ENCODE data around the gene RBFOX2.
"Not testable (repeated sequence)": the region's sequence is repeated elsewhere in the genome, so short reads cannot be mapped to it uniquely, and the experiment has no call there.

The RBFOX2 gene

DNA sequence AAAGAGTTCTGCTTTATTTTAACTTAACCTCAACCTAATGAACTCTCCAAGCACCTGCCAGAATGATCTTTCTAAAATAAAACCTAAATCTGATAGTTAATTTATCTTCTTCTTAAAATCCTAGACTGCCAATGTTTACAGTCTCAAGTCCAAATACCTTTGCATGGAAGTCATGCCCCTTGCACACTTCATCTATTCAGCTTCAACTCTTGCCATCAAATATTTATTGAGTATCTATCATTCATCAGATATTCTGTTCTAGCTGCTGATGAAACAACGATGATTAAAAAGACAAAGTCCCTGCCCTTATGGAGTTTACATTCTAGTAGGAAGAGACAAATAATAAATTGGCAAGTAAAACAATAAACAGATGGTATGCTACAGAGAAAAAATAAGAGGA is 209.2 kb downstream of the RBFOX2 start:
- DNase-seq (ENCODE audit: low read depth) = no peak

- DNase-seq (ENCODE audit: low read depth) = no peak
Observed at GRCh38 chr22:35818897-35819296, 209.7 kb downstream of the RBFOX2 start.

GRCh38 chr22:35812600-35812999 is 216.0 kb downstream of the RBFOX2 start:
- no peak for DNase-seq (ENCODE audit: low read depth)

GRCh38 chr22:35811670-35812069 is 217.0 kb downstream of the RBFOX2 start:
- no peak for DNase-seq (ENCODE audit: low read depth)

GRCh38 chr22:35809816-35810215 is 218.8 kb downstream of the RBFOX2 start:
- no peak for DNase-seq (ENCODE audit: low read depth)

DNA sequence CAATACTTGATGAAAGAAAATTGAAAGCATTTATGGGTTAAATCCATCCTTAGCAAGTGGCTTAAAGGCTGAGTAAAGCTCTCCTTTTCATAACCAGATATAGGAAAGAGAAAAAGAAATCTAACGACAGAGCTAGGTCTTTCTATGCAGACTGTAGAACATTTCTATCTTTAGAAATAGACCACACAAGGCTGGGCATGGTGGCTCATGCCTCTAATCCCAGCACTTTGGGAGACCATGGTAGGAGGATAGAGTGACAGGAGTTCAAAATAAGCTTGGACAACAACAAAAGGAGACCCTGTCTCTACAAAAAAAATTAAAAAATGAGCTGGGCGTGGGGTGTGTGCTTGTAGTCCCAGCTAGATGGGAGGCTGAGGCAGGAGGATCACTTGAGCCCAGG is 220.2 kb downstream of the RBFOX2 start:
- DNase-seq (ENCODE audit: low read depth) = no peak

- not testable (repeated sequence) for DNase-seq (ENCODE audit: low read depth)
Observed at GRCh38 chr22:35806668-35807067, 222.0 kb downstream of the RBFOX2 start.

GRCh38 chr22:35805466-35805865 is 223.2 kb downstream of the RBFOX2 start:
- no peak for DNase-seq (ENCODE audit: low read depth)

GRCh38 chr22:35804421-35804820 is 224.2 kb downstream of the RBFOX2 start:
- no peak for DNase-seq (ENCODE audit: low read depth)

GRCh38 chr22:35802885-35803284 is 225.7 kb downstream of the RBFOX2 start:
- no peak for DNase-seq (ENCODE audit: low read depth)

DNA sequence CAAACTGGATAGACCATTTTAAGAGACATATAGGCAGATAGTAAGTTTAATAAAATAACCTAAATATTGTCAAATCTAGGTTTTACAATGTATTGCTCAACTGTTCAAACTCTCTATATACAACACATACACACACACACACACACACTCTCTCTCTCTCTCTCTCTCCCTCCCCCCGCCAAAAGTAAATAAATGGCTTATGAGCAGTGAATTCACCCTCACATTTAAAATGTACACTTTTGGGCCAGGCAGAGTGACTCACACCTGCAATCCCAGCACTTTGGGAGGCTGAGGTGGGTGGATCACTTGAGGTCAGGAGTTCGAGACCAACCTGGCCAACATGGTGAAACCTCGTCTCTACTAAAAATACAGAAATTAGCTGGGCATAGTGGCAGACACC is 227.3 kb downstream of the RBFOX2 start:
- DNase-seq (ENCODE audit: low read depth) = not testable (repeated sequence)

DNA sequence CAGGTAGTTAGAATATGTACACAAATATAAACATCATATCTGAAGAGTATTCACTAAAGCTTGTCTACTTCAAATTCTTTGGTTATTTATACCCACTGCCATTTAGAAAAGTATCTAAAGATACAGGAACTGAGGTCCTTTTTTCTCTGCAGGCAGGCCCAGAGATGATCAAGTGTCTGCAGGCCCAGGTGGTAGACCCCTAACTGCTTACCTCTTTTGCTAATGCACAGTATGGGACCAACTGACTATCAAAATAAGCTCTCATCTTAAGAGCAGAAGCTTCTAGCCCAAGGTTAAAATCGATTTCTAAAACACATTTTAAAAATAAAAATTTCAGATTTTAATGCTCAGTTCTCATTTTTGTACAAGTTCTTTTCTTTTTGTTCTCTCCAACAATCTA is 229.5 kb downstream of the RBFOX2 start:
- no peak for DNase-seq (ENCODE audit: low read depth)

- no peak for DNase-seq (ENCODE audit: low read depth)
Observed at GRCh38 chr22:35797411-35797810, 231.2 kb downstream of the RBFOX2 start.

GRCh38 chr22:35795476-35795875 is 233.1 kb downstream of the RBFOX2 start:
- no peak for DNase-seq (ENCODE audit: low read depth)

DNA sequence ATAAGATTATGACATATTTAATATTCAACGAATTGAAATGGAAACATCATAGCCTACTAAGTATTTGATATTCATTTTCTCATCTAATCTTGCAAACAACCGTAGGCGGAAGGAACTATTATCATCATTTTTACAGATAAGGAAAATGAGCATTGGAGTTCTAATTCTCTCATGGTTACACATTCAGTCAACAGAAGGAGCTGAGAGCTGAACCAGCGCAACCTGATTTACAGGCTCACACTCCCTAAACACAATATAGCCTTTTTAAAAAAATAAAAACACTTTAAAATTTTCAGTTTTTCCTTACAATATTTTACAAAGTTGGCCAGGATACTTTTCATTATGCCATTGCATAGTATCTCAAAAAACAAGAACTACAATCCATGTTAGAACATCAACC is 236.1 kb downstream of the RBFOX2 start:
- no peak for DNase-seq (ENCODE audit: low read depth)

DNA sequence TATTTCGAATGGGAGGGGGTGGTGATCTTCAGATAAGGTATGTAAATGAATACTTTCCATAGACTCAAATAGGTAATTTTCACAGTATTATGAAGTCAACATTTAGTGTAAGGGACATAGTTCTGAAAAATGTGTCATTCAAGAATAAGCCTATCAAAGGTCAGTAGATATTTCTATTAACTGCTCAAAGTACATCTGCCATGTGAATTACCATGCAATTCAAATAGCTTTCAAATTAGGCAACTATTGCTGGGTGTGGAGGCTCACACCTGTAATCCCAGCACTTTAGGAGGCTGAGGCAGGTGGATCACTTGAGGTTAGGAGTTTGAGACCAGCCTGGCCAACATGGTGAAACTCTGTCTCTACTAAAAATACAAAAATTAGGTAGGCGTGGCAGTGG is 236.8 kb downstream of the RBFOX2 start:
- DNase-seq (ENCODE audit: low read depth) = not testable (repeated sequence)

DNA sequence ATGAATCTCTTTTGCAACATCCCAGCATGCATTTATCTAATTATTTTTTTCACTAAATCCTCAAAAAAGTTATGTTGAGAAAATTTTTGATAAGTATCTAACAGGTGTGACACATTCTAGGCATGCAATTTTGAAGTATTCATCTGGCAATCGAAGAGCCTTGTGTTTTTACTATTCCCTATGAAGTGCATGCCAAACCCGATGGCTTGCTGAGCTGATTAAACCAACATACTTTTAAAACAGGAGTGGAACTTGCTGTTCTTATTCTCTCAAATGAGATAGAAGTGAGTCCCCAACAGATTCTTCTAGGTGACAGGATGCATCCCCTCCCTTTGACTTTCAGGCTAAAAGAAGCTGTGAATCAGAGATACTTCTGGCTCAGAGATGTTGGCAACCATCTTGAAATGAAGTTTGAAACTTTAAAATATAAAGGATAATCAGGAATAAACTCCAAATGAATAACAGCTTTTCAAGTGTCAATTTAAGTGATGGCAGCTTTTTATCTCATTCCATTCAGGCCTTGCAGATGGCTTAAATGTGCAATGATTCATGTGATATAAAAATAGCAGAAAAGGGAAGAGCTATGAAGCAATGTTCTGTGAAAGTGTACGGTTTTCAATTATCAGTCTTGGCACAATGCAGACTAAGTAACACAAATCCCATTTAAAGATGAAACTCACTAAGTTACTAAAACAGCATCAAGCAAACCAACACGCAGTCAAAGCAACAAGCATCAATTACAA is 243.3 kb downstream of the RBFOX2 start:
- DNase-seq (ENCODE audit: low read depth) = no peak

DNA sequence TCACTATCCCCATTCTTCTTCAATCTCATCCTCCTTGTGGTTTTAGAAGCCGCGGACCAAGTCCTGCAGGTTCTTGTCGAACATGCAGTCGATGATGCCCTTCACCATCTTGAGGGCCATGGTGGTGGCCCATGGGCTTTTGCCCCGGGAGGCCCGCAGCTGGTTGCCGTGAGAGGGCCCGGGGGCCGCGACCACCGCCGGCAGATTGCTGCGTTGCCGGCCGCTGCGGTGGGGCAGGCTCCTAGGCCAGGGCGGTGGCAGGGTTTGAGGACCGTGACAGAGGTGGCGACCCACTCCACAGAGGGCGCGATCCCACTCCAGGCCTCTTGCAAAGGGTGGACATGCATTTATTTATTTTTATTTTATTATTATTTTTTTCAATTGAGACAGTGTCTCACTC is 244.0 kb downstream of the RBFOX2 start:
- DNase-seq (ENCODE audit: low read depth) = no peak

DNA sequence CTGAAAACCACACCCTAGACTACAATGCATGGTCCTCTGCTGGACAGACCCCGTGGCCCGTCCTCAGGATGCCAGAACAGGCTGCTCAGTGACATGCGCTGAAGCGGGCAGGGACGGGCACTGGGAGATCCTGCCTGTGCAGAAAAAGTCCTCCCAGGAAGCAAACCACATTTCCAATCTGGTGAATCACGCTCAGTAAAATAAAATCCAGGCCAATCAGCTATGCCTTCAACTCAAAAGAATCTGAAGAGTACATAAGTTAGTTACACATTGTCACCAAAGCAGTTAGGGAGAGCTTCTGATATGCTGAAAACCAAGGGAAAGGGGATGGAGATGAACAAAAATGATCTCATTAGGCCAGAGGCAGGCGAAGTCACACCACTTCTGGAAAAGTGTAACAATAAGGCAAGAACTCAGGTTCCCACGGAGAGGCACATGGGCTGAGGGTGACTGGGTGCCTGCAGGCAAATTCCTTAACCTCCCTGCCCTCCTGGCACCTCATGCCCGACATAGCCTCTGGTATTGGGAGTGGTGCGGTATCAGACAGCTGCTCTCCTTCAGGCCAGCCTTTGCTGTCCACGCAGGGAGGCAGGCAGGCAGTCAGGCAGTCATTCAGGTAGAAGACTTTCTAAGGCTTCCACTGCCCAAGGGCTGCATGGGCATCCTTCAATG is 244.5 kb downstream of the RBFOX2 start:
- DNase-seq (ENCODE audit: low read depth) = no peak

- DNase-seq (ENCODE audit: low read depth) = no peak
Observed at GRCh38 chr22:35782504-35782903, 246.1 kb downstream of the RBFOX2 start.

DNA sequence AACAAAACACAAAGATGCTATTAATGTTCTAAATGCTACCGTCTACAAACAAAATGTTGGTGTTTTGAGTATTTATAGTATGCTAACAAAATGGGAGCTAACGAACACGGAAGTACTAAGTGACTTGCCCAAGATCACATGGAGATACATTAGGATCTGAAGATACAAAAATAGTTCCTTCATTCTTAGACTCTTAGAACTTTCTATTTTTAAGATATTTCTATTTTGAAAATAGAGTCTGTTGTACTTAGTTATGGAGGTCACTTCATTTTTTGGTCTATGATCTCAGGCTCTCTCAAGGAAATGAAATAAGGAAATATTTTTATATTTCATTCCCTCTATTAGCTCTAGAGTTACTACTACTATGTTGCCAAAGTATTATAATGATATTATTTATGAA is 246.7 kb downstream of the RBFOX2 start:
- DNase-seq (ENCODE audit: low read depth) = no peak

GRCh38 chr22:35777335-35777975 is 251.2 kb downstream of the RBFOX2 start:
- no peak for DNase-seq (ENCODE audit: low read depth)

DNA sequence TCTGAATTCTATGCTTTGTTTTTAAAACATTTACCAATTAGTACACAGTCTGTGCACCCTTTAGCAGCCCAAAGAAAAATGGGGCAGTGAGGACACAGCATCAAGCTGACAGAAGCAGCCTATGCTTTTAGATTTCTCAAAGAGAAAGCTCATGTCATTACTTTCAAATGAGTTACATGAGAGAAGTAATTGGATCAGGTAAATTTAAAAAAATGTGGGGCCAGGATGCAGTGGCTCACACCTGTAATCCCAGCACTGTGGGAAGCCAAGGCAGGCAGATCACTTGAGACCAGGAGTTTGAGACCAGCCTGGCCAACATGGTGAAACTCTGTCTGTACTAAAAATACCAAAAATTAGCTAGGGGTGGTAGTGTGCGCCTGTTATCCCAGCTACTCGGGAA is 253.3 kb downstream of the RBFOX2 start:
- DNase-seq (ENCODE audit: low read depth) = no peak

Data from stromal cell of bone marrow (primary cell).